ENCODE data around the gene LUZP2. TPM values are rescaled to one million over a fixed set of nuclear protein-coding genes. Genes with fewer than 3 reads are reported as not detected.

The LUZP2 gene
- total and polyA plus RNA-seq, 2 of the 8 experiments (the other 6 are each of a cell fraction or from before 2014, with no cell fraction given): 0.79 to 1.5 TPM

- TF ChIP-seq CTCF (IDR thresholded peaks at IDR 0.05; ENCODE audit: control extremely low read depth in 1 of 3, insufficient read depth in 1 of 3, low read depth in 1 of 3, low read length in 3 of 3) (no peak), RAD21 (IDR thresholded peaks at IDR 0.05 in 1 of 2, conservative IDR thresholded peaks at IDR 0.05 in 1 of 2; ENCODE audit: low read depth in 2 of 2, low read length in 2 of 2) (no peak), CREB1 (IDR thresholded peaks at IDR 0.05) (no peak), TBP (IDR thresholded peaks at IDR 0.05; ENCODE audit: low read depth, low read length) (no peak), CHD7 (IDR thresholded peaks at IDR 0.05; ENCODE audit: insufficient replicate concordance, low read length) (no peak)
Measured at GRCh38 chr11:24575392-24575791, 78.5 kb downstream of the LUZP2 start (continued).

Data from H1 (cell line).